ENCODE measurements around the gene MOAP1.
"Not testable (repeated sequence)": the region's sequence is repeated elsewhere in the genome, so short reads cannot be mapped to it uniquely, and the experiment has no call there.

The MOAP1 gene

GRCh38 chr14:93146119-93146518 lies 38.6 kb downstream of the MOAP1 start:
- no peak for DNase-seq (ENCODE audit: low read depth)

DNA sequence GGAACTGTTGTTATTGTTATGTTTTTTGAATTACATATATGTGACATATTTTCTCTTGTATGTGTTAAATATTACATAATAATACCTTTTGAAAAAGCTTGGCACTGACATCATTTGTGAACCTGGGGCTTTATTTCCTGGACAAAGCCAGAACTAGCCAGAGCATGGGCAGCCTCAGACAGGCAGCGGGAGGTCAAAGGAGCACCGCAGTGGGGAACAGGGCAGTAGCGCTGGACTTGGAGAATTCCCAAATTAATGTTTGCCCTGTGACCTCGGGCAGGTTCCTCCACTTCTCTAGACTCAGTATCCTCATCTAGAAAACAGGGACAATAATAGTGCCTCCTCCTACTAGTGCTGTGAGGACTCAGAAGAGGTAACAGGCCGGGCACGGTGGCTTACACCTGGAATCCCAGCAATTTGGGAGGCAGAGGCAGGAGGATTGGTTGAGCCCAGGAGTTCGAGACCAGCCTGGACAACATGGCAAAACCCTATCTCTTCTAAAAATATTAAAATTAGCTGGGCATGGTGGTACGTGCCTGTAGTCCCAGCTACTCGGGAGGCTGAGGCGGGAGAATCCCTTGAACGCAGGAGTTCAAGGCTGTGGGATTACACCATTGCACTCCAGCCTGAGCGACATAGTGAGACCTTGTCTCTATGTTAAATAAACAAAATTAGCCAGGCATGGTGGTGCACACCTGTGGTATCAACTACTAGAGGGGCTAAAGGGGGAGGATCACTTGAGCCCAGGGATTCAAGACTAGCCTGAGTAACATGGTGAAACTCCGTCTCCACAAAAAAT lies 41.6 kb downstream of the MOAP1 start:
- no peak for DNase-seq (ENCODE audit: low read depth)

- DNase-seq (ENCODE audit: low read depth), result no peak
These were observed 46.8 kb downstream of the MOAP1 start for GRCh38 chr14:93137864-93138263.

- DNase-seq (ENCODE audit: low read depth), result not testable (repeated sequence)
These were observed 48.2 kb downstream of the MOAP1 start for GRCh38 chr14:93136508-93136907.

GRCh38 chr14:93136009-93136408 lies 48.7 kb downstream of the MOAP1 start:
- no peak for DNase-seq (ENCODE audit: low read depth)

DNA sequence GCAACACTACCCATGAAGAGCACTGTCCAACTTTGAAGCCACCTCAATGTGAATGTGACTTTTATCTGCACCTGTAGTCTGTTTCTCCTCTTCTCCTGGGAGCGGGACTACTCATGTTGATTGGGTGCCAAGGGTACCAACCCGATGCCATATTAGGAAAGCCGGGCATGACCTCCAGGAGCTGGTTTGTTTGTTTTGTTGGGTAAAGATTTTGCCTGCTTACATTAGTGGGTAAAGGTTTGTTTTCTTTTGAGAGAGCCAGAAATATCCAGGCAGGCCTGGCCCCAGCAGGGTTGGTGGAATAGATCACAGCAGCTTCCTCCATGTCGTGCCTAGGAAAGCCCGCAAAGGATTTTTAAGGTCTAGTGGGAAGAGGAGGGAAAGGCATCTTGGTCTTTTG lies 49.3 kb downstream of the MOAP1 start:
- no peak for DNase-seq (ENCODE audit: low read depth)

- no peak for DNase-seq (ENCODE audit: low read depth)
These were observed 51.2 kb downstream of the MOAP1 start for GRCh38 chr14:93133464-93133863.

DNA sequence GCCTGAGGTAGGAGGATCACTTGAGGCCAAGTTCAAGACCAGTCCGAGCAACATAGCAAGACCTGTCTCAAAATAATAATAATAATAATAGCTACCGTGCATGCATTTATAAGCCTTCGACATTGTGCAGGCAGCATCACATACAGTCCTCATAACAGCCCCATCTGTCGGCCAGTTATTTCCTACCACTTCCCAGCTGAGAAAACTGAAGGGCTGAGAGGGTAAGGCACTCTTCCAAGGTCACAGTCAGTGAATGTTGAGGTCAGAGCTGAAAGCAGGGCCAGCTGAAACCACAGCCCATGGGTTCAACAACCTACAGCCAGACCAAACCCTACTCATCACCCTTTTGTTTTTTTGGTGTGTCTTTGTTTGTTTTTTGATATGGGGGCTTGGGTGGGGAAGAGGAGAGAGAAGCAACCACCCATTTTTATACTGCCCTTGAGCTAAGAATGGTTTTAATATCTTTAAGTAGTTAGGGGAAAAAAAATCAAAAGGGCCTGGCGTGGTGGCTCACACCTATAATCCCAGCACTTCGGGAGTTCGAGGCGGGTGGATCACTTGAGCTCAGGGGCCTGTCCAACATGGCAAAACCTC lies 52.1 kb downstream of the MOAP1 start:
- DNase-seq (ENCODE audit: low read depth), result no peak

Data from activated T-cell treated with anti-CD3 and anti-CD28 coated beads for 48 hours (primary cell).